SK-N-DZ (cell line): Measurements from ENCODE around the gene STX7. TPM values are rescaled to one million over a fixed set of nuclear protein-coding genes. Genes with fewer than 3 reads are reported as not detected.
"Not testable (repeated sequence)": the region's sequence is repeated elsewhere in the genome, so short reads cannot be mapped to it uniquely, and the experiment has no call there.

Source experiments
- DNase-seq: peaks from one replicate; pipeline ENCODE4 v3.0.0-alpha.2; 2015; ENCODE audit warnings: low spot score
- polyA plus RNA-seq, 2 experiments: library from polyadenylated mRNA; depleted of rRNA; stranded (reverse); fragments of >200 nt; gene quantifications; 2 replicates each; pipeline ENCODE4 v1.2.3, GENCODE V29; 2014

Gene STX7, protein sequence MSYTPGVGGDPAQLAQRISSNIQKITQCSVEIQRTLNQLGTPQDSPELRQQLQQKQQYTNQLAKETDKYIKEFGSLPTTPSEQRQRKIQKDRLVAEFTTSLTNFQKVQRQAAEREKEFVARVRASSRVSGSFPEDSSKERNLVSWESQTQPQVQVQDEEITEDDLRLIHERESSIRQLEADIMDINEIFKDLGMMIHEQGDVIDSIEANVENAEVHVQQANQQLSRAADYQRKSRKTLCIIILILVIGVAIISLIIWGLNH
- 18.1 and 24.8 TPM in 2 replicates for polyA plus RNA-seq (2014; cell fraction: cytosol; rRNA removed)
- polyA plus RNA-seq (2014; cell fraction: nucleus; rRNA removed): 12.4 and 19.4 TPM in 2 replicates

- DNase-seq: peak; percentile 91
Measured at GRCh38 chr6:132512638-132513632, at the start of gene STX7. TSS of gene STX7 (minus strand) at chr6:132513116. CDS start at chr6:132503530, 9,586 bp downstream.

DNA sequence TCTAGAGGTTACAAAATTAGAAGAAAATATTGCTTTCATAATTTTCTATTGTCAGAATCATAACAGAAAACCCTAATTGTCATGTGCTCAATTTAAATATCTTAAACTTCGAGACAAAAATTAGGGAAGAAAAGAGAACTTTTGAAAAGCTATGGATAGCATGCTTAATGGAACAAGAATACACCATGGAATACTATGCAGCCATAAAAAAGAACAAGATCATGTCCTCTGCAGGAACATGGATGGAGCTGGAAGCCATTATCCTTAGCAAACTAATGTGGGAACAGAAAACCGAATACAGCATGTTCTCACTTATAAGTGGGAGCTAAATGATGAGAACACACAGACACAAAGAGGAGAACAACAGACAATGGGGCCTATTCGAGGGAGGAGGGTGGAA, 47.2 kb upstream of the STX7 start:
- not testable (repeated sequence) for DNase-seq

DNA sequence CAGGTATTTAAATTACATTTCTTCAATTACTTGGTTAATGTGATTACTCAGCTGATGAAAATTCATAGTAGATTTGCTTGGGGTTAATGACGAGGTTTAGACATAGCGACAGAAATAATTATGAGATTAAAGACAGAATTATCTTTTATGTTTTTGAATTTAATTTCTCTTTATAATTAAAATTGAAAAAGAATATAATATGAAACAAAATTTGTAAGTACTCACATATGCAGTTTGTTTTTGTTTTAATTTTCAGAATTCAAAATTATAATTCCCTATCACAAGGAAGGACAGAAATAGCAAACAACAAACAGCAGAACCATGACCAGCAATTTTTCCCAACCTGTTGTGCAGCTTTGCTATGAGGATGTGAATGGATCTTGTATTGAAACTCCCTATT, 39.5 kb upstream of the STX7 start, which contains the start of gene TAAR8:
TSS of gene TAAR8 (plus strand) at position 301 of the 400 bp plus-strand sequence. CDS start at position 322, 21 bp downstream.
- DNase-seq: no peak

GRCh38 chr6:132551214-132551613, 38.3 kb upstream of the STX7 start:
- DNase-seq: no peak

GRCh38 chr6:132548746-132549463, 36.0 kb upstream of the STX7 start:
- no peak for DNase-seq

DNA sequence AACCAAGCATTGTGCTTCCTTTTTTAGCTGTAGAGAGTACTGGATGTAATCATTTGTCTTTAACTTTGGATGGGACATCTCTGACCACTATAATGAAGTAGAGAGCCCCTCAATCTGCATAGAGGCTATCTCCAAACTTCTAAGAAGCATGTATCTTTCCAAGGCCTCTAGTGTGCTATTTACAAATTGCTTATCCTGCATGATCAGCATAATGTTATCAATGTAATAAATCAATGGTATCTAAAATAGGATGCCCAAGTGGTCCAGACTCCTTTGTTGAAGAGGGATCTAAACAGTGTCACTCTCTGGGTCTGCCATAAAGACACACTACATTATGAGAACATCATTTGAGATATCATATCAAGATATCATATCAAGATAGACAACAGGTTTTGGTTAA, 31.9 kb upstream of the STX7 start:
- no peak for DNase-seq

GRCh38 chr6:132537977-132538376, 25.1 kb upstream of the STX7 start, which contains the start of gene TAAR9:
TSS of gene TAAR9 (plus strand) at chr6:132538277. CDS start at chr6:132538290, 13 bp downstream.
- no peak for DNase-seq

DNA sequence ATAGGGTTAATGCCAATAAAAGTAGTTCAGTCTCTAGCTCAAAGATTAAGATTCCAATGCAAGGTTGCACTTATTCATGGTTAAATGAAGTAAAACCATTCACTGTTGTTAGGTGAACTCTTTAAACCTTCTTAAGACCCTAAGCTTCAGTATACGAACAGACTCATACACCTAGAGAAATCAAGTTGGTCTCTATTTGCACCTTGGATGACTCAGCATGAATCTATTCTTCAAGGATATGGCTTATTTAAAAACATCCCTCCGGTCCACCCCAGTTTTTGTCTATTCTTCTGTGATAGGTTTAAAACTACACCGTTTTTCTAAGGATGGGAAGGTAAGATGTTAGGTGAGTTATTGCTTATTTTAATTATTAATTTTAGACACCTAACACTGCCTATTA, 24.2 kb upstream of the STX7 start:
- no peak for DNase-seq

- DNase-seq: not testable (repeated sequence)
Measured at GRCh38 chr6:132534546-132534945, 21.6 kb upstream of the STX7 start.

DNA sequence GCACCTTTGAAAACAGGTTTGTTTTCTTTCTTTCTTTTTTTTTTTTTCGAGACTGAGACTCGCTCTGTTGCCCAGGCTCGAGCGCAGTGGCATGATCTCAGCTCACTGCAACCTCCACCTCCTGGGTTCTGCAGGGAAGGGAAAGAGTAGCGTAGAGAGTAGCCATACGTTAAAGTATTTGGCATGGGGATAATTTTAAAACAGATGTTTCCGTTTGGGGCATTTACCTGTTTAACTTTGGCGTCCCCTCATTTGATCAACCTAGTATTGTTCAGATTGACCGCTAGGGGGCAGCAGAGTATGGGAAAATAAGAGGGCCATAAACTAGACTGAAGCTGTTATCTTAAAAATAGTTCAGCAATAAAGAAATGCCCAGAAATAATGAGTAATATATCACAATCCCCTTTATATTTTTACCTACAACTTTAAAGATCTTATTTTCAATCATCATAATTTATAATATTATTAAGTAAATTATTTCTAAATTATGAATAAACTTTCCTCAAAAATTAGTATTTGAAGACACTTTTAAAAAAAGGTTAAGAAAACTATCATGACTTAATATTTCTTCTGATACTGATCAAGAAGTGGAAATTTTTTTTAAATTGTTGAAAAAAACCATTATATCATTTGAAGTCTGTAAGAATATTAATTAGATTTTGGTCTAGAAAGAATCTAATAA, 17.5 kb upstream of the STX7 start:
- DNase-seq: peak; percentile 64

DNA sequence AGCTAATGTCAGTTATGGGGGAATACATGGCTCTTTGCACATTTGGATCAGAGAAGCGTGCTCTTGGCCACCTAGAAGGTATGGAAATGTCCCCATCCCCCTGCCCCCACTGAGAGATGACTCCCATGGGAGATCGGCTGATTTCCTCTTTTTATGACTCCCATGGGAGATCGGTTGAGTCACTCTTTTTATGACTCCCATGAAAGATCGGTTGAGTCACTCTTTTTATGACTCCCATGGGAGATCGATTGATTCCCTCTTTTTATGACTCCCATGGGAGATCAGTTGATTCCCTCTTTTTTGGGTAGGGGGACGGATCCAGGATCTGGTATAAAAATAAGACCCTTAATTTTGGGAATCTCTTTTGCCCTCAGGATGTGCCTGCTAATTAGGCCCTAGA, 14.9 kb upstream of the STX7 start:
- no peak for DNase-seq

- DNase-seq: no peak
Measured at GRCh38 chr6:132526461-132526860, 13.5 kb upstream of the STX7 start.

GRCh38 chr6:132525866-132526265, 12.9 kb upstream of the STX7 start:
- DNase-seq: no peak

DNA sequence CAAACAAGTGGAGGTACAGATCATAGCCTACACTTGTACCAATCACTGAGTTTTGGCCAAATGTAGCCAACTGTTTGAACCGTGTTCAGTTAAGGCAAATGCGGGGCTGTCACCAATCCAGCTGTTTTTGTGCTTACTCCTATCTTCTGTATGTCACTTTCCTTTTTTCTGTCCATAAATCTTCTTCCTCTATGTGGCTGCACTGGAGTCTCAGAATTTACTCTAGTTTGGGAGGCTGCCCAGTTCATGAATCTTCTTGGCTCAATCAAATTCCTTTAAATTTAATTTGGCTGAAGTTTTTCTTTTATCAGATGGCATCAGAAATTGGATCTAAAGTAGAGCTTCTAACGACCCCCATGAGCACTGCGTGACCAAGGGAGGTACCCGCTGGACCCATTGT, 11.7 kb upstream of the STX7 start:
- no peak for DNase-seq

- no peak for DNase-seq
Measured at GRCh38 chr6:132520953-132521352, 8.0 kb upstream of the STX7 start.

GRCh38 chr6:132515386-132515785, 2.5 kb upstream of the STX7 start:
- no peak for DNase-seq

DNA sequence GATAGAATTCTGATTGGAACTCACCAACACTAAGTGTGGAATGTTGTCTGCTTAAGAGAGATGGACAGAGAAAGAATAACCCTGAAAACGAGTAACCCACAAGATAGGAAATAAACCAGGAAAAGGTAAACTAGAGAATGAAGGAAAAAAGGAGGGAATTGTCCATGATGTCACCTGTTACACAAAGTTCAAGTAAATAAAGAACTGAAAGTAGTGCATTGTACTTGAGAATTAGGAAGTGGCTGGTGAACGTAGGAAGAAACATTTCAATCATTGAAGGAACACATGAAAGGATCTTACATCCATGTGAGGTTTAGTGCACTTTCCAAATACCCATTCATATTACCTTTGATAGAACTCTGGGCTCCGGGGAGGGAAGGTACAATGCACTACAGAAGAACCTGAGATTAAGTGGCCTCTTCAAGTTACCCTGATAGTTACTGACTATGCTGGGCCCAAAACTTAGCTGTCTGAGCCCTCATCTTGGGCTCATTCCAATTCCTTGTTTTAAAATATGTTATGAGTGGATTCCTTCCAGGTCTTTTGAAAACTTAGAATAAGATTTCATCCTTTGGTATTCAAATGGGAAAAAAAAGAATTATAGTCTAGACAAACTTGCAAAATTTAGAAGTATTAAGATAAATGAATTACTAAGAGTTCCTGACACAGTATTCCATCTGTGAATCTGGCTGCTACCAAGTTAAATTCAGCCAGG, 1.1 kb upstream of the STX7 start:
- DNase-seq: no peak

- no peak for DNase-seq
Measured at GRCh38 chr6:132512342-132512637, 626 bp downstream of the STX7 start.

GRCh38 chr6:132511831-132512220, 1.1 kb downstream of the STX7 start:
- no peak for DNase-seq

DNA sequence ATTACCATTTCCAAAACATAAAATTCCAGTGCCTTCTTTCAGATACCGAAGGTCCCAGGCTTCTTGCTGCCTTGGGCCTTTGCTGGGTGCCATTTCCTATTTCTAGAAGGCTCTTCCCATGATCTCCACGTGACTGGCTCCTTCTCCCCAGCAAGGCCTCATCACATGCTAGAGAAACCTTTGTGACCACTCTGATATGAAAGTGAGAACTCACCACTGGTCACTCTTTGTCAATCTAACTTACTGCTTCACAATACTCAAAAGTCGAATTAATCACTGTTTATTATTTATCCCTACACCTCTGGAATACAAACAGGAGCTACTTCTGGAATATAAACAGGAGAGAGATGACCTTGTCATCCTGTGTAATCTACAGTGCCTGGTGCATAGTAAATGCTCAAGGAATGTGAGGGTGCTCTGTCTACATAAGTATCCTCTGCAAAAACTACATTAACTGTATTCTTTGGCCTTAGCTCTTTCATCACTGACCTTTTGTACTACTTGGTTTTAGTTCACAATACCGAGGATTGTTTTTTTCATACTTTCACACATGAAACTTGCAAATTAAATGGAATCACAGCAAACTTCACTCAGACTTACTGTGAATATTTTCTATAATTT, 1.6 kb downstream of the STX7 start:
- DNase-seq: no peak
